NCI-H526 treated with DMSO at 0.1 percent for 48 hours (cell line): Measurements from ENCODE around the gene CARMIL3.

Source experiments
- DNase-seq: peaks from one replicate; lab custom pipeline; 2025; lab: John Stamatoyannopoulos, UW

Gene CARMIL3

GRCh38 chr14:24117179-24117578 is 65.4 kb downstream of the CARMIL3 start:
- DNase-seq: no peak
